HEK293T (cell line): Measurements from ENCODE around the gene KCNT1.

Experiments
- CTCF ChIA-PET: fragments of 350-600 bp; formaldehyde crosslinking; extraction: SDS; loops from one replicate; lab custom pipeline; 2021; ENCODE audit warnings: antibody characterized with exemption, inconsistent platforms; lab: Yijun Ruan, JAX
- POLR2A ChIA-PET: fragments of 350-600 bp; formaldehyde crosslinking; extraction: SDS; loops from one replicate; lab custom pipeline; 2020; ENCODE audit warnings: antibody characterized with exemption, inconsistent platforms; lab: Yijun Ruan, JAX
- DNase-seq: peaks from one replicate; pipeline ENCODE4 v3.0.0; 2012; ENCODE audit warnings: mixed read lengths; ENCODE audit errors: extremely low spot score
- ARNT ChIP-seq: fragments of 450-650 bp; IDR thresholded peaks from 2 replicates; pipeline ENCODE4 v1.6.1; 2017; ENCODE audit warnings: mild to moderate bottlenecking
- BHLHE40 ChIP-seq: fragments of 450-650 bp; IDR thresholded peaks from 2 replicates; pipeline ENCODE4 v1.6.1; 2016; ENCODE audit warnings: mild to moderate bottlenecking, moderate library complexity, borderline replicate concordance
- CTBP1 ChIP-seq: fragments of 450-650 bp; IDR thresholded peaks from 2 replicates; pipeline ENCODE4 v1.6.1; 2016; ENCODE audit warnings: borderline replicate concordance
- ELF4 ChIP-seq: fragments of 450-650 bp; IDR thresholded peaks from 2 replicates; pipeline ENCODE4 v1.6.1; 2017; ENCODE audit warnings: antibody characterized with exemption
- FOXA1 ChIP-seq: fragments of 450-650 bp; IDR thresholded peaks from 2 replicates; pipeline ENCODE4 v1.6.1; 2016; ENCODE audit warnings: mild to moderate bottlenecking
- FOXK2 ChIP-seq: fragments of 450-650 bp; IDR thresholded peaks from 2 replicates; pipeline ENCODE4 v1.6.1; 2016; ENCODE audit warnings: mild to moderate bottlenecking
- FOXM1 ChIP-seq: fragments of 450-650 bp; IDR thresholded peaks from 2 replicates; pipeline ENCODE4 v1.6.1; 2017; ENCODE audit warnings: mild to moderate bottlenecking, borderline replicate concordance
- HDGF ChIP-seq: fragments of 450-650 bp; IDR thresholded peaks from 2 replicates; pipeline ENCODE4 v1.6.1; 2017; ENCODE audit warnings: antibody characterized with exemption, borderline replicate concordance
- L3MBTL2 ChIP-seq: fragments of 450-650 bp; conservative IDR thresholded peaks from 2 replicates; pipeline ENCODE4 v1.6.1; 2016; ENCODE audit warnings: mild to moderate bottlenecking
- LEF1 ChIP-seq: fragments of 450-650 bp; IDR thresholded peaks from 2 replicates; pipeline ENCODE4 v1.6.1; 2017; ENCODE audit warnings: mild to moderate bottlenecking, borderline replicate concordance
- NFRKB ChIP-seq: fragments of 450-650 bp; IDR thresholded peaks from 2 replicates; pipeline ENCODE4 v1.6.1; 2016; ENCODE audit warnings: mild to moderate bottlenecking, moderate library complexity
- PKNOX1 ChIP-seq: fragments of 450-650 bp; IDR thresholded peaks from 2 replicates; pipeline ENCODE4 v1.6.1; 2016
- SP1 ChIP-seq: fragments of 450-650 bp; IDR thresholded peaks from 2 replicates; pipeline ENCODE4 v1.6.1; 2017
- SUZ12 ChIP-seq: fragments of 450-650 bp; IDR thresholded peaks from 2 replicates; pipeline ENCODE4 v1.6.1; 2016; ENCODE audit warnings: mild to moderate bottlenecking
- TARDBP ChIP-seq: fragments of 450-650 bp; IDR thresholded peaks from 2 replicates; pipeline ENCODE4 v1.6.1; 2016
- ZNF384 ChIP-seq: fragments of 450-650 bp; IDR thresholded peaks from 2 replicates; pipeline ENCODE4 v1.6.1; 2016

The KCNT1 gene

GRCh38 chr9:135734616-135735144, 32.7 kb downstream of the KCNT1 start:
- DNase-seq = no peak
- ChIA-PET POLR2A (no interaction called here), CTCF (no interaction called here)
- no peak for TF ChIP-seq FOXA1
- TF ChIP-seq HDGF = no peak
- TF ChIP-seq TARDBP = no peak
- no peak for TF ChIP-seq SUZ12
- no peak for TF ChIP-seq FOXK2
- TF ChIP-seq BHLHE40 = no peak

GRCh38 chr9:135736272-135736978, 34.4 kb downstream of the KCNT1 start:
- POLR2A ChIA-PET = no interaction called here
- DNase-seq = no peak
- CTCF ChIA-PET = no interaction called here
- TF ChIP-seq LEF1 (no peak), TARDBP (no peak), FOXM1 (no peak), ZNF384 (no peak), NFRKB (no peak), L3MBTL2 (no peak), ELF4 (no peak), BHLHE40 (no peak), SUZ12 (no peak), ARNT (no peak)

GRCh38 chr9:135736979-135737839, 35.2 kb downstream of the KCNT1 start:
- TF ChIP-seq NFRKB = no peak
- TF ChIP-seq HDGF = no peak
- TF ChIP-seq LEF1 = no peak
- TF ChIP-seq ZNF384 = no peak
- no peak for TF ChIP-seq BHLHE40
- no peak for TF ChIP-seq FOXM1
- DNase-seq = no peak
- ChIA-PET POLR2A (no interaction called here), CTCF (interaction anchor here (0.6 kb wide), 1 partner anchor 35 kb away, joined by 4 read pairs; the partner anchor contains the start of gene KCNT1)

GRCh38 chr9:135737840-135738521, 36.0 kb downstream of the KCNT1 start:
- no peak for TF ChIP-seq LEF1
- no peak for DNase-seq
- ChIA-PET CTCF (interaction anchor here (0.6 kb wide), 1 partner anchor 36 kb away, joined by 4 read pairs; the partner anchor contains the start of gene KCNT1), POLR2A (no interaction called here)

- ChIA-PET POLR2A (no interaction called here), CTCF (no interaction called here)
- no peak for TF ChIP-seq BHLHE40
- no peak for TF ChIP-seq LEF1
- no peak for TF ChIP-seq FOXM1
- no peak for TF ChIP-seq FOXK2
- no peak for TF ChIP-seq TARDBP
- TF ChIP-seq ELF4 = no peak
- no peak for TF ChIP-seq ZNF384
- TF ChIP-seq CTBP1 = no peak
- no peak for TF ChIP-seq ARNT
- TF ChIP-seq HDGF = no peak
- TF ChIP-seq NFRKB = no peak
- no peak for TF ChIP-seq SP1
- TF ChIP-seq FOXA1 = no peak
- no peak for TF ChIP-seq L3MBTL2
- TF ChIP-seq SUZ12 = no peak
- no peak for TF ChIP-seq PKNOX1
- DNase-seq = no peak
Measured at GRCh38 chr9:135739271-135740220, 37.6 kb downstream of the KCNT1 start.

- ChIA-PET POLR2A (no interaction called here), CTCF (no interaction called here)
- DNase-seq = no peak
- TF ChIP-seq FOXM1 = no peak
- no peak for TF ChIP-seq TARDBP
- TF ChIP-seq ZNF384 = no peak
- TF ChIP-seq CTBP1 = no peak
- TF ChIP-seq LEF1 = no peak
- no peak for TF ChIP-seq SUZ12
- TF ChIP-seq NFRKB = no peak
- TF ChIP-seq ELF4 = no peak
- TF ChIP-seq SP1 = no peak
- TF ChIP-seq ARNT = no peak
- TF ChIP-seq FOXA1 = no peak
- TF ChIP-seq PKNOX1 = no peak
- TF ChIP-seq L3MBTL2 = no peak
- TF ChIP-seq FOXK2 = no peak
- TF ChIP-seq BHLHE40 = no peak
Measured at GRCh38 chr9:135741276-135742219, 39.6 kb downstream of the KCNT1 start.
